GM21717 (cell line): ENCODE measurements around the gene RER1.

Source experiments
- ATAC-seq: cut with Tn5 transposase; IDR thresholded peaks from one replicate; pipeline ENCODE4 v1.9.1; 2021; ENCODE audit warnings: mild to moderate bottlenecking, moderate library complexity; ENCODE audit not compliant: unreplicated experiment

The RER1 gene

GRCh38 chr1:2353551-2354438 is 37.8 kb upstream of the RER1 start:
- ATAC-seq: no peak

DNA sequence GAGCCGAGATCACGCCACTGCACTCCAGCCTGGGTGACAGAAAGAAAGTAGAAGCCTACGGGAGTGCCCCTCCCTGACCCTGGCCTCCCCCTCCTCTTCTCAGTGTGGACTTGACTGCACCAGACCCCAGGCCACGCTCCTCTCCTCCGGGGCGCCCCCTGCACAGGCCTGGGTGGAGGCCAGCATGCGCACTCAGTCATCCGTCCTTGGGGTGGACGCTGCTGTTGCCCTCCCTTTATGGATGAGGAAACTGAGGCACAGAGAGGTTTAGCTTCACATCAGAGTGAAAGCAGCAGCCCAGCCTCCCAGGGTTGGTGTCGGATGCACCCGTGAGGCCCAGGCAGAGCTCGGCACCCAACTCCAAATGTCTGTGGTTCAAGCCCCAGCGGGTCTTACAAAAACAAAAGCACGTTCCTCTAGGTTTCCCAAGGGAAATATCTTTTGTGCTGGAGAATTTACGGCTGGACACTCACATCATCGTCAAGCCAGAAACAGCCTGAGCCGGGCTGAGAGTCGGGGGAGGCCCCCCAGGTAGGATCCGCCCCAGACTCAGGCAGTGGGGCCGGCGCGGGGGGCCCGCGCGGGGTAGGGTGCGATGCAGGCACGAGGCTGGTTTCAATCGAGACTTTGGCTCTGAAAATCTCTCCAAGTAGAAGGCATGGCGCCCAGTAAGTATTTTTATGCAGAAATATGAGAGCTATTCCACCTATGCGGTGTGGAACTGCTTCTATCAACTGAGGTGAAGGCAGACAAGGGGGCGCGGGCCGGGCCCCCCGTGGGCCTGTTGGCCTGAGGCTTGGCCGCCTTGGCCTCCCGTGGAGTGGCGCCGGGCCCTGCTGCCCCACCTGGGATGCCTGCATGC is 36.9 kb upstream of the RER1 start:
- ATAC-seq: no peak

- no peak for ATAC-seq
Measured at GRCh38 chr1:2355373-2356261, 36.0 kb upstream of the RER1 start.

GRCh38 chr1:2356401-2356800 is 35.2 kb upstream of the RER1 start:
- no peak for ATAC-seq

GRCh38 chr1:2356911-2357845 is 34.5 kb upstream of the RER1 start:
- no peak for ATAC-seq

GRCh38 chr1:2358072-2358471 is 33.6 kb upstream of the RER1 start:
- ATAC-seq: no peak

DNA sequence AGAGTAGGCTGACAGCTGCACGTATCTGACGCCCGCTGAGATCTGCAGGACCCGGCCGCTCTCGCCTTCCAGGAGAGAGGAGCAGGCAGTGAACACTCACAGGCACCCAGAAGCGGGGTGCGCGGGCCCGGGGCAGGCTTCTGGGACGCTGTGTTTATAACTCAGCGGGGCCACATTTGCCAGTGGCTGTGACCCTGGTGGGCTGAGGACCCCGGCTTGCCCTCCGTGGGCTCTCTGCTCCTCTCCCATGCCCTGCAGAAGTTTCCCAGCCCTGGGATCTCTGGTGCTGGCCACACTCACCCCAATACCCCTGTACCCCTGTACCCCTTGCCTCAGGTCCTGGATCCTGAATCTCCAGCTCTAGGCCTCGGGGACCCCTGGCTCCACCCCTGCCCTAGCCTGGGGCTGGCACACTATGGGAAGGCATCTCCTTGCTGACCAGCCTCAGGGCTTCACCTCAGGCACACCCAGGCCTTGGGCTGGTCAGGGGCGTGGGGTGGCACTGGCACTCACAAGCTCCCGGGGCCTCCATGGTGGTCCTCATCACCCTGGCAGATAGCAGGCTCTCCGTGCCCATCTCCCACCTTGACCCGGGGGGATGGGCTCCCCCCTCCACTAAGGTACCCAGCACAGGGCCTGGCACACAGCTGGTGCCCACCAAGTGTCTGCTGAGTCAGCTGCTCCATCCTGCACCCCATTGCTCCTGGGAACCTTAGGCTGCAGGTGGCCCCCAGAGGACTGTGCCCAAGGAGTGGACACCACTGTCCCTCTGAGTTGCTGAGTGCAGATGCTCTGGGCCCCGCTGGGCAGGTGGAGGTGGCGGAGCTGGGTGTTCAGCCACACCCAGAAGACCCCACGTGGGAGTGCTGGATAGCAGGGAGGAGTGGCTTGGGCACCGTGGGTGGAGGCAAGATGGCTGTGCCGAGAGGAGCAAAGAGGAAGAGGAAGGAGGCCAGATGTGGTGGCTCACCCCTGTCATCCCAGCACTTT is 32.7 kb upstream of the RER1 start:
- no peak for ATAC-seq

DNA sequence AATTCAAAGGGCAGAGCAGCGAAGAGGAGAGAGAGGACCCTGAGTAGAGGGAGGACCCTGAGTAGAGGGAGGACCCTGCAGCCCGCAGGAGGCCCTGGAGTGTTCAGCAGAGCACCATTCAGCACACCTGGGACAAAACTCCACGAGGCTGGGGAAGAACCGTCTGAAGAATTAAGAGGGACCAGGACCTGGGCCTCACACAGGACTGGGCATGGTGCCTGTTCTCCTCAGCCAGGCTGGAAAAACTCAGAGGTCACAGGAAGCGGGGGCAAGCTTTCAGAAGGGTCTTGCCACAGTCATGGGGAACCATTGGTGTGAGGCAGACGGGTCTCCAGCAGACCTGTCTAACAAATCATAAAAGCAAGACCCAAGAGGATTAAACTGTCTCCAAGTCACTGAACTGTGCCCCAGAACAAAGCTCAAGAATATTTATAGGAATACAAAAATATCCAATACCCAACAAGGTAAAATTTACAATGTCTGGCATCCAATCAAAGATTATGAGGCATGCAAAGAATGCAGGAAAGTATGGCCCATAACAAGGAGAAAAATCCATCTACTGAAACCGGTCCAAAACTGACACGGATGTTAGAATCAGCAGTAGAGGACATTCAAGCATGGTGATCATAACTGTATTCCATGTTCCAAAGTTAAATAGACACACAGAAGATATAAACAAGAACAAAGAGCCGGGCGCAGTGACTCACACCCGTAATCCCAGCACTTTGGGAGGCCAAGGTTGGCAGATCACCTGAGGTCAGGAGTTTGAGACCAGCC is 30.9 kb upstream of the RER1 start:
- ATAC-seq: no peak

GRCh38 chr1:2363847-2364513 is 27.7 kb upstream of the RER1 start:
- ATAC-seq: no peak

DNA sequence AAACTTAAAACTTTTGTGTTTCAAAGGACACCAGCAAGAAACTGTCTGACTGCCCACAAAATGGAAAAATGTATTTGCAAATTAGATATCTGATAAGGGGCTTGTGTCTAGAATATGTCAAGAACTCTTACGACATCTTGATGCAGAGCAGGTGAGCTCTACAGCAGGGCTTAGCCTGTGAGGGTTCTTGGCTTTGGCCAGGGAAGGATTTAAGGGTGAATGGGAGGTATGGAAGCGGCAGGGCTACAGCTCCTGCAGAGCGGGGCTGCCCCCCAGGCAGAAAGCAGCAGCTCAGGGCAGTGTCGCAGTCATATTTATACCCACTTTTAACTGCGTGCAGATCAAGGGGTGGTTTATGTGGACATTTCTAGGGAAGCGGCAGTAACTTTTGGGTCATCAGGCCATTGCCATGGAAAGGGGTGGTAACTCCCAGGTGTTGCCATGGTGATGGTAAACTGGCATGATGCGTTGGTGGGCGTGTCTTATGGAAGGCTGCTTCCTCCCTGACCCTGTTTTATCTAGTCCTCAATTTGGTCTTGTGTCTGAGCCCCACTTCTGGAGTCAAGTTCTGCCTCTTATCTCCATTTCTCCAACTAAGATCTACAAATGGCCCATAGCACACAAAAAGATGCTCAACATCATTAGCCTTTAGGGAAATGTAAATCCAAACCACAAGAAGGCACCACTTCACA is 23.4 kb upstream of the RER1 start:
- no peak for ATAC-seq

- no peak for ATAC-seq
Measured at GRCh38 chr1:2372551-2373490, 18.8 kb upstream of the RER1 start.

- ATAC-seq: no peak
Measured at GRCh38 chr1:2373551-2374251, 17.9 kb upstream of the RER1 start.

GRCh38 chr1:2374252-2375155 is 17.1 kb upstream of the RER1 start:
- ATAC-seq: no peak
